Neural cell (in vitro differentiated cells): Measurements from ENCODE around the gene ADAMTS2. TPM values are rescaled to one million over a fixed set of nuclear protein-coding genes. Genes with fewer than 3 reads are reported as not detected.

Source experiments
- H2AFZ ChIP-seq: fragments of 200-600, 300-800 bp; sonication (generic), shearing (Covaris generic); 2 replicates; pipeline ENCODE4 v1.6.0; 2014; ENCODE audit warnings: low read depth, mild to moderate bottlenecking, antibody characterized with exemption, low read length, moderate library complexity
- H3F3A ChIP-seq: fragments of 200-600 bp; shearing (Covaris generic); 2 replicates; pipeline ENCODE4 v1.6.1; 2016; ENCODE audit warnings: mild to moderate bottlenecking, moderate library complexity, mixed read lengths, antibody characterized with exemption, low read length; ENCODE audit not compliant: insufficient read depth, poor library complexity, severe bottlenecking
- H3K27ac ChIP-seq: fragments of 200-600, 300-800 bp; sonication (generic), shearing (Covaris generic); 2 replicates; pipeline ENCODE4 v1.5.1; 2014; ENCODE audit warnings: mild to moderate bottlenecking, low read length, moderate library complexity
- H3K27me3 ChIP-seq: fragments of 300-800, 200-600 bp; sonication (generic), shearing (Covaris generic); 2 replicates; pipeline ENCODE4 v1.6.0; 2014; ENCODE audit warnings: mild to moderate bottlenecking, low read depth, low read length, moderate library complexity; ENCODE audit not compliant: insufficient read depth
- H3K36me3 ChIP-seq: fragments of 300-800, 200-600 bp; sonication (generic), shearing (Covaris generic); 2 replicates; pipeline ENCODE4 v1.5.1; 2014; ENCODE audit warnings: mild to moderate bottlenecking, antibody characterized with exemption, low read length, moderate library complexity; ENCODE audit not compliant: insufficient read depth
- H3K4me2 ChIP-seq: fragments of 300-800, 200-600 bp; sonication (generic), shearing (Covaris generic); 2 replicates; pipeline ENCODE4 v1.6.0; 2014; ENCODE audit warnings: mild to moderate bottlenecking, low read length
- H3K4me3 ChIP-seq: fragments of 300-800, 200-600 bp; sonication (generic), shearing (Covaris generic); 2 replicates; pipeline ENCODE4 v1.5.1; 2014; ENCODE audit warnings: mild to moderate bottlenecking, low read length, moderate library complexity
- H3K79me2 ChIP-seq: fragments of 200-600 bp; shearing (Covaris generic); replicated peaks from 2 replicates; pipeline ENCODE4 v1.6.0; 2014; ENCODE audit warnings: mild to moderate bottlenecking, low read length, moderate library complexity; ENCODE audit not compliant: insufficient read depth
- H3K9ac ChIP-seq: fragments of 300-800, 200-600 bp; sonication (generic), shearing (Covaris generic); 2 replicates; pipeline ENCODE4 v1.6.1; 2016; ENCODE audit warnings: mild to moderate bottlenecking, low read length, mixed read lengths
- H3K9me2 ChIP-seq: fragments of 200-600 bp; shearing (Covaris generic); 2 replicates; pipeline ENCODE4 v1.6.1; 2016; ENCODE audit warnings: mild to moderate bottlenecking, low read length, mixed read lengths; ENCODE audit not compliant: insufficient read depth
- H3K9me3 ChIP-seq: fragments of 200-600, 300-800 bp; sonication (generic), shearing (Covaris generic); 2 replicates; pipeline ENCODE4 v1.6.1; 2016; ENCODE audit warnings: mild to moderate bottlenecking, mixed run types, low read length, moderate library complexity, mixed read lengths
- H4K20me1 ChIP-seq: fragments of 200-600 bp; shearing (Covaris generic); 2 replicates; pipeline ENCODE4 v1.6.1; 2016; ENCODE audit warnings: mild to moderate bottlenecking, mixed run types; ENCODE audit not compliant: insufficient read depth
- EP300 ChIP-seq: fragments of 450-650 bp; conservative IDR thresholded peaks from 2 replicates; pipeline ENCODE4 v1.6.1; 2014; ENCODE audit warnings: antibody characterized with exemption, mild to moderate bottlenecking, moderate library complexity; ENCODE audit not compliant: poor library complexity, severe bottlenecking
- EZH2 ChIP-seq: fragments of 200-600, 300-800 bp; shearing (Covaris generic), sonication (generic); IDR thresholded peaks from 2 replicates; pipeline ENCODE4 v1.6.1; 2014; ENCODE audit warnings: antibody characterized with exemption, low read length, borderline replicate concordance, mild to moderate bottlenecking; ENCODE audit not compliant: insufficient read depth, poor library complexity, severe bottlenecking
- MXI1 ChIP-seq: fragments of 450-650 bp; conservative IDR thresholded peaks from 2 replicates; pipeline ENCODE4 v1.6.1; 2014; ENCODE audit warnings: antibody characterized with exemption, mild to moderate bottlenecking; ENCODE audit not compliant: poor library complexity, severe bottlenecking
- POLR2AphosphoS5 ChIP-seq: IDR thresholded peaks from 2 replicates; pipeline ENCODE4 v1.6.1; 2012
- RAD21 ChIP-seq: fragments of 450-650 bp; conservative IDR thresholded peaks from 2 replicates; pipeline ENCODE4 v1.6.1; 2014; ENCODE audit warnings: antibody characterized with exemption, mild to moderate bottlenecking, moderate library complexity
- SMC3 ChIP-seq: fragments of 450-650 bp; conservative IDR thresholded peaks from 2 replicates; pipeline ENCODE4 v1.6.1; 2014; ENCODE audit warnings: antibody characterized with exemption, mild to moderate bottlenecking, moderate library complexity; ENCODE audit not compliant: poor library complexity
- TAF1 ChIP-seq: IDR thresholded peaks from 2 replicates; pipeline ENCODE4 v1.6.1; 2012; ENCODE audit warnings: low read depth
- polyA plus RNA-seq: library from polyadenylated mRNA; depleted of rRNA; stranded (reverse); fragments of >200 nt; gene quantifications from 2 replicates; pipeline ENCODE4 v1.2.3, GENCODE V29; 2014
- TF ChIP-seq, protein P1 (sequence below): fragments of 450-650 bp; IDR thresholded peaks from 2 replicates; pipeline ENCODE4 v1.5.1; 2014; ENCODE audit warnings: antibody characterized with exemption, mild to moderate bottlenecking, moderate library complexity; ENCODE audit not compliant: poor library complexity, severe bottlenecking
- TF ChIP-seq, protein P2 (sequence below): IDR thresholded peaks from 2 replicates; pipeline ENCODE4 v1.6.1; 2012; ENCODE audit warnings: borderline replicate concordance

Gene ADAMTS2
- polyA plus RNA-seq, 1 donor from 2014 or later: 0.61 TPM

DNA sequence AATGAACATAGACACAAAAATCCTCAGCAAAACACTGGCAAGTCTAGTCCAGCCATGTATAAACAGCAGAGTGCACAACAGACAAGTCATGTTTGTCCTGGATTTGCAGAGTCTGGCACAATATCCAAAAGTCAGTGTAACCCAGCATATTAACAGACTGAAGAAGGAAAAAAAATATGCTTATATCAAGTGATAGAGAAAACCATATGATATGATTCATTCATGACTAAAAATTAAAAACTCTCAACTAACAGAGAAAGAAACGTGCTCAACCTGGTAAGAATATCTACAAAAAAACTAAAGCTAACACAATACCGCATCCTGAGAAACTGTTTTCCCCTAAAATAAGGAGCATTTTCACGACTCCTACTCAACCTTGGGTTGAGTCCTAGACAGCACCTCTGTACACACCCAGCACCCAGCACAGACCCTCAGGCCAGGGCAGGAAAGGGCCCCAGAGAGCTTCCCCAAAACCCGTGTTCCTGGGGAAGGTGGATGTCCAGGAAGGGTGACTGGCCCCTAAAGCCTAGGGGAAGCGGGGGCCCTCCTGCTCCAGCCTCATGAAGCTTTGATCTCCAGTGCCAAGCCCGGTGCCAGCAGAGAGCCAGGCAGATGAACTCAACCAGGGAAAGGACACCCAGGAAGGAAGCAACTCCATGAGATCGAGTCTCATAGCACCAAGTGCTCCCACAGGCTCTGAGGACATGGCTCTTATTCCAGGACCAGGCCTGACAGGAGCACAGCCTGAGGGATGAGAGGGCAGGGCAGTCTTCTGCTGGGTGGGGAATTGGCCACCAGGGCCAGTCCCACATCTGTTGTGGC, 38.9 kb downstream of the ADAMTS2 start:
- H3K36me3 ChIP-seq: no peaks in the 10 kb centered on the region
- no peak overlapping the region for H2AFZ ChIP-seq
- no peak overlapping the region for H3K9ac ChIP-seq
- no peaks in the 10 kb centered on the region for H3F3A ChIP-seq
- no peaks in the 10 kb centered on the region for H3K9me3 ChIP-seq
- no peaks in the 10 kb centered on the region for H3K27me3 ChIP-seq
- no peak overlapping the region for H3K4me2 ChIP-seq
- H4K20me1 ChIP-seq: no peaks in the 10 kb centered on the region
- no peak overlapping the region for H3K4me3 ChIP-seq
- no peak overlapping the region for H3K27ac ChIP-seq
- TF ChIP-seq, protein P1, sequence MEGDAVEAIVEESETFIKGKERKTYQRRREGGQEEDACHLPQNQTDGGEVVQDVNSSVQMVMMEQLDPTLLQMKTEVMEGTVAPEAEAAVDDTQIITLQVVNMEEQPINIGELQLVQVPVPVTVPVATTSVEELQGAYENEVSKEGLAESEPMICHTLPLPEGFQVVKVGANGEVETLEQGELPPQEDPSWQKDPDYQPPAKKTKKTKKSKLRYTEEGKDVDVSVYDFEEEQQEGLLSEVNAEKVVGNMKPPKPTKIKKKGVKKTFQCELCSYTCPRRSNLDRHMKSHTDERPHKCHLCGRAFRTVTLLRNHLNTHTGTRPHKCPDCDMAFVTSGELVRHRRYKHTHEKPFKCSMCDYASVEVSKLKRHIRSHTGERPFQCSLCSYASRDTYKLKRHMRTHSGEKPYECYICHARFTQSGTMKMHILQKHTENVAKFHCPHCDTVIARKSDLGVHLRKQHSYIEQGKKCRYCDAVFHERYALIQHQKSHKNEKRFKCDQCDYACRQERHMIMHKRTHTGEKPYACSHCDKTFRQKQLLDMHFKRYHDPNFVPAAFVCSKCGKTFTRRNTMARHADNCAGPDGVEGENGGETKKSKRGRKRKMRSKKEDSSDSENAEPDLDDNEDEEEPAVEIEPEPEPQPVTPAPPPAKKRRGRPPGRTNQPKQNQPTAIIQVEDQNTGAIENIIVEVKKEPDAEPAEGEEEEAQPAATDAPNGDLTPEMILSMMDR: no peak
- TF ChIP-seq POLR2AphosphoS5 (no peak), TAF1 (no peak), MXI1 (no peak), EZH2 (no peak), SMC3 (no peak), EP300 (no peak), RAD21 (no peak)
- TF ChIP-seq, protein P2, sequence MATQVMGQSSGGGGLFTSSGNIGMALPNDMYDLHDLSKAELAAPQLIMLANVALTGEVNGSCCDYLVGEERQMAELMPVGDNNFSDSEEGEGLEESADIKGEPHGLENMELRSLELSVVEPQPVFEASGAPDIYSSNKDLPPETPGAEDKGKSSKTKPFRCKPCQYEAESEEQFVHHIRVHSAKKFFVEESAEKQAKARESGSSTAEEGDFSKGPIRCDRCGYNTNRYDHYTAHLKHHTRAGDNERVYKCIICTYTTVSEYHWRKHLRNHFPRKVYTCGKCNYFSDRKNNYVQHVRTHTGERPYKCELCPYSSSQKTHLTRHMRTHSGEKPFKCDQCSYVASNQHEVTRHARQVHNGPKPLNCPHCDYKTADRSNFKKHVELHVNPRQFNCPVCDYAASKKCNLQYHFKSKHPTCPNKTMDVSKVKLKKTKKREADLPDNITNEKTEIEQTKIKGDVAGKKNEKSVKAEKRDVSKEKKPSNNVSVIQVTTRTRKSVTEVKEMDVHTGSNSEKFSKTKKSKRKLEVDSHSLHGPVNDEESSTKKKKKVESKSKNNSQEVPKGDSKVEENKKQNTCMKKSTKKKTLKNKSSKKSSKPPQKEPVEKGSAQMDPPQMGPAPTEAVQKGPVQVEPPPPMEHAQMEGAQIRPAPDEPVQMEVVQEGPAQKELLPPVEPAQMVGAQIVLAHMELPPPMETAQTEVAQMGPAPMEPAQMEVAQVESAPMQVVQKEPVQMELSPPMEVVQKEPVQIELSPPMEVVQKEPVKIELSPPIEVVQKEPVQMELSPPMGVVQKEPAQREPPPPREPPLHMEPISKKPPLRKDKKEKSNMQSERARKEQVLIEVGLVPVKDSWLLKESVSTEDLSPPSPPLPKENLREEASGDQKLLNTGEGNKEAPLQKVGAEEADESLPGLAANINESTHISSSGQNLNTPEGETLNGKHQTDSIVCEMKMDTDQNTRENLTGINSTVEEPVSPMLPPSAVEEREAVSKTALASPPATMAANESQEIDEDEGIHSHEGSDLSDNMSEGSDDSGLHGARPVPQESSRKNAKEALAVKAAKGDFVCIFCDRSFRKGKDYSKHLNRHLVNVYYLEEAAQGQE: no peak
- H3K79me2 ChIP-seq: no peaks in the 10 kb centered on the region
- H3K9me2 ChIP-seq: no peaks in the 10 kb centered on the region

DNA sequence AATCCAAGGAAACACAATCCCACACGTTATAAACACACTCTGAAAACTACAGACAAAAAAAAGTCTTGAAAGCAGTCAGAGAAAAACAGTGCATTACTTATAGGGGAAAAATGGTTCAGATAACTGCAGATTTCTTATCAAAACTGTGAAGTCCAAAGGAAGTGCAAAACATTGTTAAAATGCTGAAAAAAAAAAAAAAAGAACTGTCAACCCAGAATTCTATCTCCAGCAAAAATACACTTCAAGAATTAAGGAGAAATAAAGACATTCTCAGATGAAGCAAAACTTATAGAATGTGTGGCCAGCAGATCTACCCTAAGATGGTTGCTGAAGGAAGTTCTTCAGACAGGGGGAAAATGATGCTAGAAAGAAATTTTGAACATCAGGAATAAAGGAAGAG, 40.4 kb downstream of the ADAMTS2 start:
- H3K36me3 ChIP-seq: no peaks in the 10 kb centered on the region
- no peaks in the 10 kb centered on the region for H3K79me2 ChIP-seq
- no peak overlapping the region for H3K9ac ChIP-seq
- H3K9me2 ChIP-seq: no peaks in the 10 kb centered on the region
- no peaks in the 10 kb centered on the region for H3F3A ChIP-seq
- TF ChIP-seq POLR2AphosphoS5: no peak
- TF ChIP-seq MXI1: no peak
- TF ChIP-seq, protein P1: no peak
- no peak for TF ChIP-seq SMC3
- no peak for TF ChIP-seq RAD21
- no peak for TF ChIP-seq EZH2
- TF ChIP-seq, protein P2: no peak
- TF ChIP-seq EP300: no peak
- no peak for TF ChIP-seq TAF1
- no peaks in the 10 kb centered on the region for H4K20me1 ChIP-seq
- no peak overlapping the region for H2AFZ ChIP-seq
- H3K27me3 ChIP-seq: no peaks in the 10 kb centered on the region
- no peak overlapping the region for H3K27ac ChIP-seq
- no peak overlapping the region for H3K4me3 ChIP-seq
- no peak overlapping the region for H3K4me2 ChIP-seq
- H3K9me3 ChIP-seq: no peaks in the 10 kb centered on the region
